ENCODE measurements around the gene LACC1.

The LACC1 gene

GRCh38 chr13:43879755-43880181, at the start of gene LACC1:
Gene LACC1, plus strand, starts transcription at chr13:43879904. Its CDS starts 1,082 bp downstream, at chr13:43880986.
- DNase-seq (ENCODE audit: low spot score): peak; percentile 26

- peak; percentile 37 for DNase-seq (ENCODE audit: low spot score)
These were observed 49.2 kb upstream of the LACC1 start for GRCh38 chr13:43830497-43830881.

- no peak for DNase-seq (ENCODE audit: low spot score)
These were observed 48.6 kb upstream of the LACC1 start for GRCh38 chr13:43831088-43831487.

- DNase-seq (ENCODE audit: low spot score): no peak
These were observed 44.0 kb upstream of the LACC1 start for GRCh38 chr13:43835701-43836100.

GRCh38 chr13:43838909-43839308, 40.8 kb upstream of the LACC1 start:
- DNase-seq (ENCODE audit: low spot score): no peak

- DNase-seq (ENCODE audit: low spot score): peak; percentile 11
These were observed 33.1 kb upstream of the LACC1 start for GRCh38 chr13:43846496-43847158.

GRCh38 chr13:43848001-43848649, 31.6 kb upstream of the LACC1 start:
- no peak for DNase-seq (ENCODE audit: low spot score)

GRCh38 chr13:43850873-43851272, 28.8 kb upstream of the LACC1 start:
- DNase-seq (ENCODE audit: low spot score): no peak

- no peak for DNase-seq (ENCODE audit: low spot score)
These were observed 26.7 kb upstream of the LACC1 start for GRCh38 chr13:43852923-43853404.

- no peak for DNase-seq (ENCODE audit: low spot score)
These were observed 17.8 kb upstream of the LACC1 start for GRCh38 chr13:43861863-43862262.

GRCh38 chr13:43864921-43865320, 14.8 kb upstream of the LACC1 start:
- DNase-seq (ENCODE audit: low spot score): no peak

- DNase-seq (ENCODE audit: low spot score): no peak
These were observed 13.8 kb upstream of the LACC1 start for GRCh38 chr13:43865892-43866291.

GRCh38 chr13:43872181-43872580, 7.5 kb upstream of the LACC1 start:
- DNase-seq (ENCODE audit: low spot score): no peak

GRCh38 chr13:43874504-43875092, 5.1 kb upstream of the LACC1 start:
- DNase-seq (ENCODE audit: low spot score): no peak

GRCh38 chr13:43876366-43876765, 3.3 kb upstream of the LACC1 start:
- no peak for DNase-seq (ENCODE audit: low spot score)

GRCh38 chr13:43877326-43877725, 2.4 kb upstream of the LACC1 start:
- DNase-seq (ENCODE audit: low spot score): no peak

GRCh38 chr13:43877766-43878165, 1.9 kb upstream of the LACC1 start:
- no peak for DNase-seq (ENCODE audit: low spot score)

- DNase-seq (ENCODE audit: low spot score): peak; percentile 85
These were observed 581 bp upstream of the LACC1 start, which contains the start of gene CCDC122 for GRCh38 chr13:43878892-43879754. Gene CCDC122, minus strand, starts transcription at chr13:43879740. Its CDS starts 10,364 bp downstream, at chr13:43869376.

GRCh38 chr13:43880214-43880855, 631 bp downstream of the LACC1 start:
- no peak for DNase-seq (ENCODE audit: low spot score)

- no peak for DNase-seq (ENCODE audit: low spot score)
These were observed 1.2 kb downstream of the LACC1 start for GRCh38 chr13:43880926-43881325.

- DNase-seq (ENCODE audit: low spot score): no peak
These were observed 1.9 kb downstream of the LACC1 start for GRCh38 chr13:43881580-43881979.

GRCh38 chr13:43883631-43884030, 3.9 kb downstream of the LACC1 start:
- peak; percentile 23 for DNase-seq (ENCODE audit: low spot score)
